Suprapubic skin (tissue), 3 donors: ENCODE measurements around the gene HACD1.

Experiments used
- POLR2A ChIP-seq, 2 donors: fragments of 450-650 bp; IDR thresholded peaks; one replicate each; pipeline ENCODE4 v1.6.1; 2017; ENCODE audit warnings: antibody characterized with exemption in 2 of 2, mild to moderate bottlenecking in 2 of 2, moderate library complexity in 2 of 2
- TF ChIP-seq, protein P1 (sequence below), 2 donors: fragments of 200-600 bp in 1 of 2; fragments of 450-650 bp in 1 of 2; sonication (generic) in 1 of 2; IDR thresholded peaks; one replicate each; pipeline ENCODE4 v1.5.1; 2016 to 2019; ENCODE audit warnings: antibody characterized with exemption in 2 of 2, mild to moderate bottlenecking in 1 of 2, moderate library complexity in 1 of 2

DNA sequence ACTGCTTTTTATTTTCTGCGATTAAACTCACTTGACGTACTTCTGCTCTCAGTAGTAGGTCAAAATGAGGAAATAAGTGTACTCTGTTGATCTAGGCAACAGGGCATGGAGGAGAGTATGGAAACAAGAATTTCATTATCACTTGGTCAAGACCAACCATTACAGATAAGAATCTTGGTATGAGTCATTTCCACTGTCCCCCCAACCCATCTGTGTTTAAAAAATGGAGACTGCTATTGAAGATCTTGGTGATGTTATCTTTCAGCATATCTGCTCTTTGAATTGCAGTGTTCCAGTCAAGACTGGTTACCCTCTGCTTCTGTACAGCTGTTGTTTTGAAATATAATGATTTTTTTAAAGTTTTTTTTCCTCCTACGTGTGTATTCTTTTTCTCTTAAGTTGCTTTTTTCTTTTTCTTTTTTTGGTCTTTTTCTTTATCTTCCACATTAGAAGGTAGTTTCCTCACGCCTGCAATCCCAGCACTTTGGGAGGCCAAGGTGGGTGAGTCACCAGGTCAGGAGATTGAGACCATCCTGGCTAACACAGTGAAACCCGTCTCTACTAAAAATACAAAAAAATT, 38.5 kb upstream of the HACD1 start:
- TF ChIP-seq, protein P1, sequence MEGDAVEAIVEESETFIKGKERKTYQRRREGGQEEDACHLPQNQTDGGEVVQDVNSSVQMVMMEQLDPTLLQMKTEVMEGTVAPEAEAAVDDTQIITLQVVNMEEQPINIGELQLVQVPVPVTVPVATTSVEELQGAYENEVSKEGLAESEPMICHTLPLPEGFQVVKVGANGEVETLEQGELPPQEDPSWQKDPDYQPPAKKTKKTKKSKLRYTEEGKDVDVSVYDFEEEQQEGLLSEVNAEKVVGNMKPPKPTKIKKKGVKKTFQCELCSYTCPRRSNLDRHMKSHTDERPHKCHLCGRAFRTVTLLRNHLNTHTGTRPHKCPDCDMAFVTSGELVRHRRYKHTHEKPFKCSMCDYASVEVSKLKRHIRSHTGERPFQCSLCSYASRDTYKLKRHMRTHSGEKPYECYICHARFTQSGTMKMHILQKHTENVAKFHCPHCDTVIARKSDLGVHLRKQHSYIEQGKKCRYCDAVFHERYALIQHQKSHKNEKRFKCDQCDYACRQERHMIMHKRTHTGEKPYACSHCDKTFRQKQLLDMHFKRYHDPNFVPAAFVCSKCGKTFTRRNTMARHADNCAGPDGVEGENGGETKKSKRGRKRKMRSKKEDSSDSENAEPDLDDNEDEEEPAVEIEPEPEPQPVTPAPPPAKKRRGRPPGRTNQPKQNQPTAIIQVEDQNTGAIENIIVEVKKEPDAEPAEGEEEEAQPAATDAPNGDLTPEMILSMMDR (IDR thresholded peaks at IDR 0.05): no peak
- no peak for TF ChIP-seq POLR2A (IDR thresholded peaks at IDR 0.05)
